ENCODE data around the gene ITLN1.

- TF ChIP-seq, protein P1, sequence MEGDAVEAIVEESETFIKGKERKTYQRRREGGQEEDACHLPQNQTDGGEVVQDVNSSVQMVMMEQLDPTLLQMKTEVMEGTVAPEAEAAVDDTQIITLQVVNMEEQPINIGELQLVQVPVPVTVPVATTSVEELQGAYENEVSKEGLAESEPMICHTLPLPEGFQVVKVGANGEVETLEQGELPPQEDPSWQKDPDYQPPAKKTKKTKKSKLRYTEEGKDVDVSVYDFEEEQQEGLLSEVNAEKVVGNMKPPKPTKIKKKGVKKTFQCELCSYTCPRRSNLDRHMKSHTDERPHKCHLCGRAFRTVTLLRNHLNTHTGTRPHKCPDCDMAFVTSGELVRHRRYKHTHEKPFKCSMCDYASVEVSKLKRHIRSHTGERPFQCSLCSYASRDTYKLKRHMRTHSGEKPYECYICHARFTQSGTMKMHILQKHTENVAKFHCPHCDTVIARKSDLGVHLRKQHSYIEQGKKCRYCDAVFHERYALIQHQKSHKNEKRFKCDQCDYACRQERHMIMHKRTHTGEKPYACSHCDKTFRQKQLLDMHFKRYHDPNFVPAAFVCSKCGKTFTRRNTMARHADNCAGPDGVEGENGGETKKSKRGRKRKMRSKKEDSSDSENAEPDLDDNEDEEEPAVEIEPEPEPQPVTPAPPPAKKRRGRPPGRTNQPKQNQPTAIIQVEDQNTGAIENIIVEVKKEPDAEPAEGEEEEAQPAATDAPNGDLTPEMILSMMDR (IDR thresholded peaks at IDR 0.05) = no peak
- TF ChIP-seq POLR2A (IDR thresholded peaks at IDR 0.05) = no peak
Observed at GRCh38 chr1:160868141-160868540, 16.8 kb downstream of the ITLN1 start.
